A673 (cell line): Measurements from ENCODE around the gene P3R3URF. TPM values are rescaled to one million over a fixed set of nuclear protein-coding genes. Genes with fewer than 3 reads are reported as not detected.

Source experiments
- BruUV-seq: library from RNA; stranded (reverse); fragments of 400-500 nt; replicated peaks from 2 replicates; lab custom pipeline; 2021; lab: Mats Ljungman, UMichigan
- CTCF ChIA-PET: fragments of 300-600 bp; sonication (Branson Sonifier 250); formaldehyde crosslinking; loops from one replicate; lab custom pipeline; 2022; ENCODE audit warnings: antibody characterized with exemption; lab: Charles Lee
- POLR2A ChIA-PET: fragments of 300-600 bp; sonication (Branson Sonifier 250); formaldehyde crosslinking; loops from one replicate; lab custom pipeline; 2022; ENCODE audit warnings: antibody characterized with exemption; ENCODE audit not compliant: low non-redundant PET; lab: Charles Lee
- DNase-seq: peaks from one replicate; pipeline ENCODE4 v3.0.0-alpha.2; 2015; ENCODE audit warnings: low spot score
- H3K27ac ChIP-seq: fragments of 200-600 bp; sonication (generic); 2 replicates; pipeline ENCODE4 v1.5.1; 2016; ENCODE audit warnings: mixed run types, low read depth, mild to moderate bottlenecking, mixed read lengths, antibody characterized with exemption, low read length; ENCODE audit not compliant: poor library complexity, severe bottlenecking
- H3K27me3 ChIP-seq: fragments of 200-600 bp; sonication (generic); replicated peaks from 2 replicates; pipeline ENCODE4 v1.6.1; 2017; ENCODE audit warnings: mixed run types, low read depth, mild to moderate bottlenecking, mixed read lengths, antibody characterized with exemption, low read length; ENCODE audit not compliant: insufficient read depth, poor library complexity
- H3K36me3 ChIP-seq: fragments of 200-600 bp; sonication (generic); 2 replicates; pipeline ENCODE4 v1.6.1; 2016; ENCODE audit warnings: mixed run types, mild to moderate bottlenecking, mixed read lengths, antibody characterized with exemption, low read length; ENCODE audit not compliant: insufficient read depth, poor library complexity, severe bottlenecking
- H3K4me1 ChIP-seq: fragments of 200-600 bp; sonication (generic); 2 replicates; pipeline ENCODE4 v1.6.1; 2017; ENCODE audit warnings: mixed run types, mild to moderate bottlenecking, mixed read lengths, antibody characterized with exemption, low read length; ENCODE audit not compliant: insufficient read depth, poor library complexity, severe bottlenecking
- H3K4me3 ChIP-seq: fragments of 200-600 bp; sonication (generic); 2 replicates; pipeline ENCODE4 v1.5.1; 2016; ENCODE audit warnings: low read depth, mixed run types, mild to moderate bottlenecking, mixed read lengths, low read length; ENCODE audit not compliant: poor library complexity, severe bottlenecking
- H3K9me3 ChIP-seq: fragments of 200-600 bp; sonication (generic); 2 replicates; pipeline ENCODE4 v1.6.1; 2016; ENCODE audit warnings: mixed run types, low read depth, mild to moderate bottlenecking, mixed read lengths, antibody characterized with exemption, low read length; ENCODE audit not compliant: poor library complexity, severe bottlenecking
- EZH2 ChIP-seq: fragments of 200-600 bp; sonication (generic); IDR thresholded peaks from 2 replicates; pipeline ENCODE4 v1.6.1; 2017; ENCODE audit warnings: borderline replicate concordance, low read depth, mild to moderate bottlenecking, mixed read lengths, antibody characterized with exemption, low read length; ENCODE audit not compliant: poor library complexity, severe bottlenecking
- intact Hi-C: fragments of 100-400 bp; cut with micrococcal nuclease; formaldehyde crosslinking; loops from one replicate; pipeline ENCODE4 v1.10.0; 2022; ENCODE audit not compliant: unreplicated experiment
- total RNA-seq: library from RNA; stranded (reverse); gene quantifications from 2 replicates; pipeline ENCODE4 v1.2.3, GENCODE V29; 2021
- TF ChIP-seq, protein P1 (sequence below): fragments of 300-800, 200-600 bp; sonication (generic); conservative IDR thresholded peaks from 2 replicates; pipeline ENCODE4 v1.5.1; 2017; ENCODE audit warnings: low read depth, mild to moderate bottlenecking, antibody characterized with exemption, low read length, moderate library complexity, mixed read lengths

P3R3URF gene
- total RNA-seq, 1 experiment from 2014 or later = not detected

DNA sequence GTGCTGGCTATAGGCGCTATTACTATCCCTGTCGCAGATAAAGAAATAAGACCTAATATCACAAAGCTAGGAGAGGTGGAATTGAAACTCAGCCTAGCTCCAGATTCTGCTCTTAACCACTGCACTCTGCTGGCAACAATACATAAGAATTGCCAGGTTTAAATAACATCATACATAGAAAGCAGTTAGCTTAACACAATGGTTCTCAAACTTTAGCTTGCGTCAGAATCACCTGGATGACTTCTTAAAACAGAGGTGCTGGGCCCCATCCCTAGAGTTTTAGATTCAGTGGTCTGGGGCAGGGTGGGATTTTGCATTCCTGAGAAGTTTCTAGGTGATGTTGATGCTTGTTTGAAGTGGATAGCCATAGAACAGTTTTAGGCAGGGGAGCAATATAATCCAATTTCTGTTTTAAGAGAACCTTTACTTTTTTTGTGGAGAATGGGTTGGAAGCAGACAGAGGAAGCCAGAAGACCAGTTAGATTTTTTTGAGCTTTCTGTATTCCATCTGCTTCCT is 23.0 kb upstream of the P3R3URF start:
- H3K9me3 ChIP-seq = no peaks in the 10 kb centered on the region

DNA sequence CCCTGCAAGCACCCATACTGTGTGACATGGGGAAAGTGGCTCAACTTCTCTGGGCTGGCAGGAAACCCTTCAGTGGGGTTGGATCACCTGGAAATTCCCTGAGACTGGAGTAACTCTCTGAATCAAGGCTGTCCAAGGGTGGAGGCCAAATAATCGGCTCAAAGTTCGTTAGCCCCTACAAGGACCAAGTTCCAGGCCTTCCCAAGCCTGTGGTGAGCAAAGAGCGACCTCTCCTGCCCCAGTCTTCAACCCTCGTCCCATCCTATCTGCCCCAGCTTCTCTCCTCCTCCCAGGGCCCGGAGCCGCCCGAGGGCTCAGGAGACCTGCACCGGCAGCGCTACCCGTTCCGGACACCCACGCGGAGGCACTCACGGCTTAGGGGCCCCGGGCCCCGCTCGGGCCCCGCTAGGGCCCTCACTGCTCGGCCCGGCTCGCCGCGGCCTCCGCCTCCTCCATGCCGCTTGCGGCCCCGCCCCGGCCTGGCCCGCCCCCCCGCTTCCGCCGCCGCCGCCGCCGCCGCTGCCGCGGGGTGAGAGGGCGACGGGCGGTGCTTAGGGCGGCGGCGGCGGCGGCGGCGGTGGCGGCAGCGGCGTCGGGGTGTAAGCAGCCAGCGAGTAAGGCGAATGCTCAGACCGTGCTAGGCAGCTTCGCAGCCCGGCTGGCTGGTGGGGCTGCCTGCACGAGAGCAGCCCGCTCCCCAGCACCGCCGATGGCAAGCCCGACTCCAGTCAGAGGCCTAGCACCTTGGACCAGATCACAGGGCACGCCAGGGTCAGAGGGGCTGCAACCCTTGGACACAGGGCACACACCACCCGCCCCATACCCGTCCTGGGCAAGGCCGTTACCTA is 21.9 kb upstream of the P3R3URF start, which contains the start of gene POMGNT1:
TSS of gene POMGNT1 (minus strand) at position 471 of the 848 bp plus-strand sequence. CDS start 613 bp downstream, outside the sequence.
- Histone ChIP-seq H3K4me3 (peak within 1 kb of the TSS; percentile 78), H3K27me3 (no peaks in the 10 kb centered on the region), H3K4me1 (peaks cover 8% of the 10 kb centered on the region), H3K36me3 (peaks cover 12% of the 10 kb centered on the region), H3K27ac (peak within 1 kb of the TSS; percentile 84), H3K9me3 (no peaks in the 10 kb centered on the region)
- intact Hi-C loops = no loop called here
- peak; percentile 81 for DNase-seq
- CTCF ChIA-PET = interaction anchor here (1.6 kb wide), 1 partner anchor 25 kb away, joined by 4 read pairs; no protein-coding TSS in a partner anchor
- BruUV-seq = TSS peak; percentile 47
- no peak for TF ChIP-seq EZH2
- TF ChIP-seq, protein P1, sequence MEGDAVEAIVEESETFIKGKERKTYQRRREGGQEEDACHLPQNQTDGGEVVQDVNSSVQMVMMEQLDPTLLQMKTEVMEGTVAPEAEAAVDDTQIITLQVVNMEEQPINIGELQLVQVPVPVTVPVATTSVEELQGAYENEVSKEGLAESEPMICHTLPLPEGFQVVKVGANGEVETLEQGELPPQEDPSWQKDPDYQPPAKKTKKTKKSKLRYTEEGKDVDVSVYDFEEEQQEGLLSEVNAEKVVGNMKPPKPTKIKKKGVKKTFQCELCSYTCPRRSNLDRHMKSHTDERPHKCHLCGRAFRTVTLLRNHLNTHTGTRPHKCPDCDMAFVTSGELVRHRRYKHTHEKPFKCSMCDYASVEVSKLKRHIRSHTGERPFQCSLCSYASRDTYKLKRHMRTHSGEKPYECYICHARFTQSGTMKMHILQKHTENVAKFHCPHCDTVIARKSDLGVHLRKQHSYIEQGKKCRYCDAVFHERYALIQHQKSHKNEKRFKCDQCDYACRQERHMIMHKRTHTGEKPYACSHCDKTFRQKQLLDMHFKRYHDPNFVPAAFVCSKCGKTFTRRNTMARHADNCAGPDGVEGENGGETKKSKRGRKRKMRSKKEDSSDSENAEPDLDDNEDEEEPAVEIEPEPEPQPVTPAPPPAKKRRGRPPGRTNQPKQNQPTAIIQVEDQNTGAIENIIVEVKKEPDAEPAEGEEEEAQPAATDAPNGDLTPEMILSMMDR = 0 out of 2 replicates have a peak, but pooled peaks have one; percentile 17
- POLR2A ChIA-PET = no interaction called here

More for the DNA sequence above, 23.0 kb upstream of the P3R3URF start:
- no TSS peak for BruUV-seq
- Histone ChIP-seq H3K4me1 (peaks cover 14% of the 10 kb centered on the region), H3K27me3 (no peaks in the 10 kb centered on the region), H3K27ac (no peak overlapping the region), H3K4me3 (peak overlapping the region; percentile 78), H3K36me3 (peaks cover 12% of the 10 kb centered on the region)
- intact Hi-C loops = no loop called here
- TF ChIP-seq, protein P1 = no peak
- no peak for TF ChIP-seq EZH2
- no peak for DNase-seq
- CTCF ChIA-PET = interaction anchor here (0.5 to 1.6 kb wide), 2 partner anchors 24 to 45 kb away, joined by 4 to 6 read pairs; no protein-coding TSS in a partner anchor
- POLR2A ChIA-PET = no interaction called here

DNA sequence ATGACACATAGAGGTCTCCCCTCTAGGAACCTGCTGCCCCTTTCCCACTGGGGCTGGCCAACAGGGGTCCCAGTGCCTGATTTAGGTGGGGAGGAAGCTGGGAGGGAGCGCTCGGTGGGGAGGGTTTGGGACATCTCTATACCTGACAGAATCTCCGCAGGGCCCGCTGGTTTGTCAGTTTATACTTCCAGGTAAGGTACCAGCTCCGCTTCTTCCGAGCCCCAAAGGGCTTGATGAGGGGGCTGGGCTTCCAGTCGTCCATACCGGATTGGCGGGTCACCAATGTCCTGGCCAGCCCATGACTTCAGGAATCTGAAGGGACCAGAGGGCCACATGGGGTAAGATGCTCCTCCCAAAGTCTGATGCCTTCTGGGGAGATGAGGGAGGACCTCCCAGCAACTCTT is 21.3 kb upstream of the P3R3URF start:
- no TSS peak for BruUV-seq
- intact Hi-C loops = no loop called here
- Histone ChIP-seq H3K27me3 (no peaks in the 10 kb centered on the region), H3K4me1 (peaks cover 8% of the 10 kb centered on the region), H3K9me3 (no peaks in the 10 kb centered on the region), H3K4me3 (peak overlapping the region; percentile 78), H3K27ac (peak overlapping the region; percentile 84), H3K36me3 (peaks cover 16% of the 10 kb centered on the region)
- TF ChIP-seq EZH2 = no peak
- TF ChIP-seq, protein P1 = no peak
- no peak for DNase-seq
- CTCF ChIA-PET = interaction anchor here (1.6 kb wide), 1 partner anchor 26 kb away, joined by 4 read pairs; no protein-coding TSS in a partner anchor
- POLR2A ChIA-PET = no interaction called here
